HFFc6 (cell line): ENCODE results near the gene IFITM5. TPM values are rescaled to one million over a fixed set of nuclear protein-coding genes. Genes with fewer than 3 reads are reported as not detected.
A peak's percentile ranks its signal among the peaks of the same experiment; 100 is the strongest.
"Not testable (repeated sequence)": the region's sequence is repeated elsewhere in the genome, so short reads cannot be mapped to it uniquely, and the experiment has no call there.

Source experiments
- DNase-seq: peaks from one replicate; pipeline ENCODE4 v3.0.0-alpha.2; 2018
- H3K27ac Mint-ChIP-seq: 2 replicates; pipeline ENCODE4 v1.8.0; 2020; ENCODE audit warnings: mild to moderate bottlenecking, mixed read lengths
- H3K27me3 Mint-ChIP-seq: 2 replicates; pipeline ENCODE4 v1.8.0; 2021; ENCODE audit warnings: mild to moderate bottlenecking, moderate library complexity, mixed read lengths; ENCODE audit not compliant: insufficient read depth
- H3K36me3 Mint-ChIP-seq: 2 replicates; pipeline ENCODE4 v1.8.0; 2021; ENCODE audit warnings: low read depth, mixed read lengths
- H3K4me1 Mint-ChIP-seq: 2 replicates; pipeline ENCODE4 v1.8.0; 2020; ENCODE audit warnings: low read depth, mixed read lengths
- H3K4me3 Mint-ChIP-seq: 2 replicates; pipeline ENCODE4 v1.8.0; 2020; ENCODE audit warnings: mild to moderate bottlenecking, moderate library complexity, mixed read lengths
- H3K9me3 Mint-ChIP-seq: 2 replicates; pipeline ENCODE4 v1.8.0; 2020; ENCODE audit warnings: mild to moderate bottlenecking, mixed read lengths
- CTCF ChIP-seq: fragments of 200-600 bp; sonication (generic); IDR thresholded peaks from 2 replicates; pipeline ENCODE4 v1.5.0; 2021; ENCODE audit warnings: antibody characterized with exemption, mild to moderate bottlenecking
- total RNA-seq, 6 experiments: library from RNA; stranded (reverse); fragmentation: NEBNext Ultra II Directional; extraction: Animal tissue kit (Norgen Biotek cat#: 25700); gene quantifications; 2 replicates in 1 of 6; 3 replicates in 5 of 6; pipeline ENCODE4 v1.2.3, GENCODE V29; 2021

The IFITM5 gene
- total RNA-seq, 6 experiments from 2014 or later, result not detected

GRCh38 chr11:288478-289397, 10.6 kb downstream of the IFITM5 start, which contains the start of gene PGGHG:
Gene PGGHG, plus strand, starts transcription at chr11:289126. Its CDS starts 691 bp downstream, at chr11:289817.
- no peak for TF ChIP-seq CTCF
- Mint-ChIP-seq H3K4me3 (peak within 1 kb of the TSS; percentile 66), H3K36me3 (no peaks in the 10 kb centered on the region), H3K27ac (no peak within 1 kb of the TSS), H3K4me1 (no peaks in the 10 kb centered on the region), H3K9me3 (no peaks in the 10 kb centered on the region), H3K27me3 (peaks cover 4% of the 10 kb centered on the region; the same call in 1 of the 2 replicates)
- no peak for DNase-seq

DNA sequence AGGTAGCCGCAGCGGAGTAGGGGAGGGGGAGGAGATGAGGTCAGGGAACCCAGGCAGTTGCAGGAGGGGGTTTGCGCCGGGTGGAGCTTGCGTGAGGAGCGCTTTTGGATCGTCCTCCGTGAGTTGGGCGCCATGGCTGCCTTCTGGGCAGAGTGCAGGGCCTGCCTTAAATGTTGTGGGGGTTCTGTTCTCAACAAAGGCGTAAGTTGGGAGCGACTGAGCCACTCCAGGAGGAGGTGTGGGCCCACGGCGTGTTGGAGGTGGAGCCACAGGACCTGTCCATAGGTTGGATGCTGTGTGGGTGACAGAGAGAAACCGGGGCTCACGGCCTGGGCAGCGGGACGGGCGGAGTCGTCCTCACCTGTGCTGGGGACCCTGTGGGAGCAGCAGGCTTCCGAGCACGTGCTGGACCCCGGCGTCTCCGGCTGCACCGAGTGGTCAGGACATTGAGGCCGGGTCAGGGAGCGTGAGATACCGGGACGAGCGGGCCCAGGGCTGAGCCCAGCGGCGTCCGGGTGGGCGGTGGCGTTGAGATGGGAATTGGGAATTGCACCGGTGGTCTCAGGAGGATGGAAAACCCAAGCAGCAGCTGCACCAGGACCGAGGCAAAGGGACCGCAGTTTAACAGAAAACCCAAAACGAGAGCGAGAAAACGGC, 11.4 kb downstream of the IFITM5 start:
- H3K9me3 Mint-ChIP-seq, result no peaks in the 10 kb centered on the region
- no peak overlapping the region for H3K27ac Mint-ChIP-seq
- peaks cover 6% of the 10 kb centered on the region for H3K27me3 Mint-ChIP-seq
- H3K36me3 Mint-ChIP-seq, result no peaks in the 10 kb centered on the region
- DNase-seq, result no peak
- peak overlapping the region; percentile 66 for H3K4me3 Mint-ChIP-seq
- H3K4me1 Mint-ChIP-seq, result no peaks in the 10 kb centered on the region
- no peak for TF ChIP-seq CTCF

DNA sequence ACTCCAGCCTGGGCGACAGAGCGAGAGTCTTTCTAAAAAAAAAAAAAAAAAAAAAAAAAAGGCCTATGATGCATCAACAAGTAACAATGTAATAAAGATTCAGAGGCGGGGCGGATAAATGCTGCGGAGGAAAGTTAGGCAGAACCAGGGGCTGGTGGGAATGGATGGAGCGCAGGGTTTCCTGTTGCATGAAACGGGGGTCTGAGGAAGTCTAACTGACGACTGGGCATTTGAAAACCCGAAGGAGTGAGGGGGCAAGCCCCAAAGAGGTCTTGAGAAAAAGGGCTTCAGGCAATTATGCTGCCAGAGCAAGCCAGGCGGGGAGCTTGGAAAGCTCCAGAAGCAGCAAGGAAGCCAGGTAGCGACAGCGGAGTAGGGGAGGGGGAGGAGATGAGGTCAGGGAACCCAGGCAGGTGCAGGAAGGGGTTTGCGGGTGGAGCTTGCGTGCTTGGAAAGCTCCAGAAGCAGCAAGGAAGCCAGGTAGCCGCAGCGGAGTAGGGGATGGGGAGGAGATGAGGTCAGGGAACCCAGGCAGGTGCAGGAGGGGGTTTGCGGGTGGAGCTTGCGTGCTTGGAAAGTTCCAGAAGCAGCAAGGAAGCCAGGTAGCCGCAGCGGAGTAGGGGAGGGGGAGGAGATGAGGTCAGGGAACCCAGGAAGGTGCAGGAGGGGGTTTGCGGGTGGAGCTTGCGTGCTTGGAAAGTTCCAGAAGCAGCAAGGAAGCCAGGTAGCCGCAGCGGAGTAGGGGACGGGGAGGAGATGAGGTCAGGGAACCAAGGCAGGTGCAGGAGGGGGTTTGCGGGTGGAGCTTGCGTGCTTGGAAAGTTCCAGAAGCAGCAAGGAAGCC, 12.1 kb downstream of the IFITM5 start:
- not testable (repeated sequence) for H3K4me1 Mint-ChIP-seq, H3K9me3 Mint-ChIP-seq, H3K27ac Mint-ChIP-seq, H3K36me3 Mint-ChIP-seq, DNase-seq
- H3K4me3 Mint-ChIP-seq, result peak overlapping the region; percentile 7; the same call in 1 of the 2 replicates
- peaks cover 12% of the 10 kb centered on the region for H3K27me3 Mint-ChIP-seq

- Mint-ChIP-seq H3K36me3 (no peaks in the 10 kb centered on the region), H3K27me3 (peaks cover 19% of the 10 kb centered on the region), H3K4me1 (no peaks in the 10 kb centered on the region), H3K4me3 (no peak overlapping the region), H3K27ac (no peak overlapping the region), H3K9me3 (no peaks in the 10 kb centered on the region)
- no peak for TF ChIP-seq CTCF
- no peak for DNase-seq
These were observed 13.5 kb downstream of the IFITM5 start for GRCh38 chr11:285894-286220.

GRCh38 chr11:285021-285893, 14.1 kb downstream of the IFITM5 start:
- H3K27me3 Mint-ChIP-seq, result peaks cover 19% of the 10 kb centered on the region
- no peaks in the 10 kb centered on the region for H3K4me1 Mint-ChIP-seq
- H3K9me3 Mint-ChIP-seq, result no peaks in the 10 kb centered on the region
- H3K4me3 Mint-ChIP-seq, result no peak overlapping the region
- no peak for TF ChIP-seq CTCF
- H3K27ac Mint-ChIP-seq, result no peak overlapping the region
- no peaks in the 10 kb centered on the region for H3K36me3 Mint-ChIP-seq
- DNase-seq, result no peak
